NCI-H1048 (cell line): ENCODE data around the gene TCF4.

Source experiments
- DNase-seq: peaks from one replicate; lab custom pipeline; 2025; lab: John Stamatoyannopoulos, UW

TCF4 gene

GRCh38 chr18:55321265-55322177 is 266.5 kb downstream of the TCF4 start:
- DNase-seq: peak; percentile 87

GRCh38 chr18:55320424-55321264 is 267.3 kb downstream of the TCF4 start:
- DNase-seq: no peak

DNA sequence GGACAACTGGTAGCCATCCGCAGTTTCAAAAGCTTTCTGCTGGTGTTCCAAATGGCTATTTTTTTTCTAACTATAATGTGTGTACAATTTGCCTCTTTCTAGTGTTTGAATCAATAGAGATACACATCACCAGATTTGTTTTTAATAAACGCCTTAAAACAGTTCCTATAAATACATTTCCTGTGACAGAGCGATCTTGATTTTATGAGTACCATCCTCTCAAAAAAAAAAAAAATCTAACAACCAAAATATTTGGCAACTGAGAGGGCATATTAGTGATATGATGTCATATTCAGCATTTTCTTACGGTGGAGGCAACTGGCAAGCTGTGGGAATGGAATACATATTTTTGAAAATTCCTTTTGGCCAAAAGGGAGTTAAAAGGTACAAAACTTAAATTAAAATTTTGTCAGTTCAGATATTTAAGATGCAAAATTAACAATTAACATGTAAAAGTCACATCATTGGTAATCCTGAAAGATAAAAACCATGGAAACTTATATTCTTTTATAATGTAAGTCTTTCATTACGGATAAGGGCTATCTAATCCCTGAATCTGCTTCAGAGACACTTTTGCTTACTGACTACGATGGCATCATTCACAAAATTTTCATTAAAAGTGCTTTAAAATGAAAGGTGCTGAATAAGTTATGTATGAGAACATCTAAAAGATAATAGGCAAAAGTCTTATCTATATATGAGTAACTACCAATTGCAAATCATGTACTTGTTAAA is 268.4 kb downstream of the TCF4 start:
- DNase-seq: no peak

GRCh38 chr18:55318951-55319441 is 269.0 kb downstream of the TCF4 start:
- no peak for DNase-seq

GRCh38 chr18:55317864-55318263 is 270.1 kb downstream of the TCF4 start:
- no peak for DNase-seq

DNA sequence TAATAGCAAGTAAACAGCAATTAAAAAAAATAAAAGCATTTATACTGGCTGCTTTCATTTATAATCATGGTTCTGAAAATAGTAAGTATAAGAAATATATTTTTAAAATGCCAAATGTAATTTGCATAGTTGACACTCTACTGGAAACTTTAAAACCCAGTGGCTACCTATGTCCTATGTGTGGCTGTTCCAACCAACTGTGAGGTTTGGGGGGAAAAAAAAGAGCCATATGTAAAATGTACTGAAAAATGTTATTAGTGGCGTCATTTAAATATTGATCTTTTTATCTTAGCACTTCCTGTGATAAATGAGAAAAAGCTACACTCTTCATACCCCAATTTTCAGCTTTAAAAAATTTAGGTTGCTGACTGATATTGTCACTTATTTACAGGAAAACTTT is 270.7 kb downstream of the TCF4 start:
- DNase-seq: no peak

DNA sequence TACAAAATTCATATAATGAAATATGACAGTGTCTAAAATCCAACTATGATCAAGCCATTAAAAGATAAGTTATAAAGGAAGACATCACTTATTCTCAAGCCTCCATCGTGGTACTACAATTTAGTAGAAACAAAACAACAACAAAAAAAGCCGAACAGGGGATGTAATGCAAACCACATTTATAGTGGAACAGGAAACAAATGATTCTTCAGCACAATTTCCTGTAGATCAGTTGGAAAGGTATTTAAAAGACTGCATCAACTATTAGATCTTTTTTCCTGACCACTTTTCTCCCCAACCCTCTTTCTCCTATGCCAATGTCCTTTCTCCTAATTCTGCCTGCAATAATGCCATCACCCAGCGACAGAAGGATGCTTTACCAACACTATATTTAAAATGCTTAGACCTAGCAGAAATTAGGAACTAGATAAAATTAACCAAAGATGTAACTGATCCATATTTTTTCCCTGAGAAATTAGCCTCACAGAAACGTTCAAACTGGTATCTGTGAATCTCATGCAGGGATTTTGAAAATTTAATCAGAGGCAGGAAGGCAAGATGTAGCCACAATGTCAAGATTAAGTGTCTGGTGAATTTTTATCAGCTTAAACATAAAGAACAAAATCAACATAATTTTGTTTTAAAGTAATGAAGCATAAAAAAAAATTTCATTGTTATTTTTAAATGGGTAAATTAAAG is 271.4 kb downstream of the TCF4 start:
- DNase-seq: no peak

DNA sequence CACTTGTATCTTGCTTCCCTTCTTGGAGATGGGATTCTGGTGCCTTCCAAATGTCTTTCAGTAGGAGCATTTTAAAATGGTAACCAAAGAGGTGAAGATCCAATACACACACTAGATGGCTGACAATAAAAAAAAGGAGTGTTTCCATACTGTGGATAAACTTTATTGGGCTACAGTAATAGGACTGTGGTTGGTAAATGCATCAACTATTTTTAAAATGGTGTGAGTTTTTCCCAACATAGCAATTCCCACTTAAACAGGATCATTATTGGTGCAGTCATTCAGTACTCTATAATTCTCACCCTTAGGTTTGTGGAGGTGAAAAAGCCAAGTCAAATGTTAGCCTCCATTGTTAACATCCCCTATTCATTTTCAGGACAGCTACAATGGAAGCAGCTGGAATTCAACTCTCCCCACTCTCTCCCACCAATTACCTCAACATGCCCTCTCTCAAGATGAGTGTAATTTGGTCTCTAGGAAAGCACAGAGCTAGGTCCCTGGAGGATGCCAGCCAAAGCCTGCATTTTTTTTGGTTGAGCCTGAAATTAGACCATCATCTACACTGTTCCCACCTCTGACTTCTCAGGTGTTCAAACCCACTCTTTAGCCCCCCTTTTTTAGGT is 273.3 kb downstream of the TCF4 start:
- DNase-seq: no peak

- peak; percentile 30 for DNase-seq
Observed at GRCh38 chr18:55314031-55314430, 274.0 kb downstream of the TCF4 start.

- DNase-seq: no peak
Observed at GRCh38 chr18:55310863-55311262, 277.1 kb downstream of the TCF4 start.

DNA sequence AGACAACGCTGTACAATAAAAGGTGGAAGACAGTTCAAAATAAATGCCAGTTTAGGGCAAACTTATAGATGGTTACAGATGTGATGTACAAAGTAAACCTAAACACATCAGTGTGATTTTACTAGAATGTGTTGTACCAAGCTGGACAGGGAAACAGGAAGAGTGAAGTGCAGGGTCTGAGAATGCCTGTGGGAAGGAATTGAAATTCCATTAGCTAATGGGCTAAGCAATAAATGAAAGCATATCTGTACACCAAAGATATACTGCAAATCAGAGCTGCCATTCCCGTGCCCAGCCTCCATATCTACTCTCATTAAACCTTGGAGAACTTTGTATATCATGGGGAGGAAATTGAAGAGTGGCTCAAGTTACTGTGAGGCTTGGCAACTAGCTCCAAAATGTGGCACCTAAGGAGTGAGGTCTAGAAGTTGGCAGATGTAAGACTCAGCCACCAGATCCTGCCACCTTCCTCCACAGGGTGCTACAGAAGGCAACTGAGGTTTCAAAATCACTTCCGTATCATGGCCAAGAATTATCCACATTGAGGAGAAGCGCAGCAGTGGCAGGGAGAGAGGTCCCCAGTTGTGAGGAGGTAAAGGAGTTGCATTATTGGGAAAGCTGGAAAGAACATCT is 277.8 kb downstream of the TCF4 start:
- DNase-seq: no peak

DNA sequence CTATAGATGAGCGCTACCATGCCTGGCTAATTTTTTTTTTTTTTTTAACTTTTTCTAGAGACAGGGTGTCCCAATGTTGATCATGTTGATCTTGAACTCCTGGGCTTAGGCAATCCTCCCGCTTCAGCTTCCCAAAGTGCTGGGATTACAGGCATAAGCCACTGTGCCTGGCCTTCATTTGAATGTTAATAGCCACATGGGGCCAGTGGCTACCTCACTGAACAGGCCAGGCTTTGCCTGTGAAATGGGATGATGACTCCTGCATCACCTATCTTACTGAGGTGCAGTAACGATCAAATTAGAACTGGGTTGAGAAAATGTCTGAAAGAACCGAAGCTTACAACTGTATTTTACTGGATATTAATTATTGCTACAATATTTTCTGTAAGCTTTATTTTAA is 278.7 kb downstream of the TCF4 start:
- no peak for DNase-seq

DNA sequence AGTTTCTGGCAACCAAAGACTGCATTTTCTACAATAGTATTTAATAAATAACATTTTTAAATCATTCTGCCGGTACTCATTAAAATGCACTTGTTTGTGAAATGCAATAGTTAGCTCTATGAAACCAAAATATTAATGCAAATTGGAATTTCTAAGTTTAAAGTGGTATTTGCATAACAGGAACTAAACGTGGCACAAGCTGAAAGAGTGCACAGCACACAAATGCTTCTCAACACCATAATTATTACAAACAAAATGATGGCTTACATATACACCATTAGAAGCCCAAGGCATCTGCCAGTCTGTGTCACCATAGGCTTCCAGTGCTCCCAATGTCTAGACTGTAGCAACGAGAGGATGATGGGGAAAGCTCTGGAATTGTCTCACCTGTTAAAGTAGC is 280.5 kb downstream of the TCF4 start:
- DNase-seq: peak; percentile 14

- DNase-seq: no peak
Observed at GRCh38 chr18:55306359-55307024, 281.5 kb downstream of the TCF4 start.

GRCh38 chr18:55302167-55302833 is 285.7 kb downstream of the TCF4 start:
- no peak for DNase-seq

- no peak for DNase-seq
Observed at GRCh38 chr18:55301824-55302166, 286.2 kb downstream of the TCF4 start.

GRCh38 chr18:55300936-55301531 is 287.0 kb downstream of the TCF4 start:
- DNase-seq: no peak

DNA sequence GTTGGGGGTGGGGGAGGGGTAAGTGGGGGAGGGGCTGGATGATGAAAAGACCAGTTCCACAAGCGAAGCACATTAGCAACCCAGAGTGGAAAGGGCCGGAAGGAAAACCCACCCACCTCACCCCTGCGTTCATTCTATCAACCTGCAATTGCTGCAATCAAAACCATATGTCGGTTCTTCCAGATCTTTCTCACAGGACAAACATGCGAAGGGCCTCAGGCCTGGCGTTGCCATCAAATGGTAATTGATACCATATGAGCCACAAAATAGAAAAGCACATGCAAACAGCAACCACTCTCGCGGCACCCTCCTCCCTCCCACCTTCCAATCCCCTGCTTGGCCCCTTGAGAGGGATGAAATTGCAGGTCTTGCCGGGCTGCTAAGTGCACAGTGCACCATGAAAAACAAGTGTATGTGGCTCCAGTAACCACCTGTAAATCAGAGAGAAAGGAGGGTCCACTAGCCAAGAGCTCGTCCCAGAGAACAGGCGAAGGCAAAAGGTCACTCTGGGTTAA is 287.5 kb downstream of the TCF4 start:
- DNase-seq: peak; percentile 60

DNA sequence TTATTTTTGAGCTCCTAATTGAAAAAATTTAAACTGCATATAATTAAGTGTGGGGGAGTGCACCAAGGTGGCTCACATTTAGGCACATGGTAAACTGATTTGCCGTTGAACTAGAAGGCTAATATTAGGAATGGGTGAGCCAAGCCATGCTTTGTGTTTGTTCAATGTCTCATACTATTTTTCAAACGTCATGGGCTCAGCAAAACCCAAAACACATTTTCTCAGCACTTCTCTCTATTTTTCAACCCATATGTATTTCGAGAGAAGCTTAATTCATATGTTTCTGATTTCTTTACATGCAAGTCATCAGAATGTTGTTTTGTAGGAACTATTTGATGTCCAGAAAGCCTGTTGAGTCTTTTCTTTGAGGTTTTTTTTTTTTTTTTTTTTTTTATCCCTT is 291.2 kb downstream of the TCF4 start:
- no peak for DNase-seq
